Gastrocnemius medialis (tissue), 4 donors: ENCODE measurements around the gene DMWD.
"Not testable (repeated sequence)": the region's sequence is repeated elsewhere in the genome, so short reads cannot be mapped to it uniquely, and the experiment has no call there.

Experiments used
- POLR2A ChIP-seq, 2 donors: fragments of 450-650 bp; IDR thresholded peaks; one replicate each; pipeline ENCODE4 v1.6.1; 2017; ENCODE audit warnings: antibody characterized with exemption in 2 of 2, mild to moderate bottlenecking in 2 of 2, moderate library complexity in 2 of 2
- TF ChIP-seq, protein P1 (sequence below), 5 experiments: fragments of 450-650 bp in 3 of 5; fragments of 200-600 bp in 2 of 5; sonication (generic) in 2 of 5; IDR thresholded peaks in 4 of 5; conservative IDR thresholded peaks in 1 of 5; 1 replicate in 4 of 5; 2 replicates in 1 of 5; pipeline ENCODE4 v1.5.1; 2016 to 2019; ENCODE audit warnings: antibody characterized with exemption in 5 of 5, mild to moderate bottlenecking in 3 of 5, moderate library complexity in 3 of 5

DNA sequence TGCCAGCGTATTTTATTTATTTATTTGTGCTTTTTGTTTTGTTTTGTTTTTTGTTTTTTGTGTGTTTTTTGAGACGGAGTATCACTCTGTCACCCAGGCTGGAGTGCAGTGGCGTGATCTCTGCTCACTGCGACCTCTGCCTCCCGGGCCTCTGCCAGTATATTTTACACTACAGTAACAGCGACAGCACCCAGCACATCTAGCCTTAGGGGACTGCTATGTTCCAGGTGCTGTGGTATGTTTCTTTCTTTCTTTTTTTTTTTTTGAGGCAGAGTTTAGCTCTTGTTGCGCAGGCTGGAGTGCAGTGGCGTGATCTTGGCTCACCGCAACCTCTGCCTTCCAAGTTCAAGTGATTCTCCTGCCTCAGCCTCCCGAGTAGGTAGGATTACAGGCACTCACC lies 41.2 kb downstream of the DMWD start:
- TF ChIP-seq, protein P1, sequence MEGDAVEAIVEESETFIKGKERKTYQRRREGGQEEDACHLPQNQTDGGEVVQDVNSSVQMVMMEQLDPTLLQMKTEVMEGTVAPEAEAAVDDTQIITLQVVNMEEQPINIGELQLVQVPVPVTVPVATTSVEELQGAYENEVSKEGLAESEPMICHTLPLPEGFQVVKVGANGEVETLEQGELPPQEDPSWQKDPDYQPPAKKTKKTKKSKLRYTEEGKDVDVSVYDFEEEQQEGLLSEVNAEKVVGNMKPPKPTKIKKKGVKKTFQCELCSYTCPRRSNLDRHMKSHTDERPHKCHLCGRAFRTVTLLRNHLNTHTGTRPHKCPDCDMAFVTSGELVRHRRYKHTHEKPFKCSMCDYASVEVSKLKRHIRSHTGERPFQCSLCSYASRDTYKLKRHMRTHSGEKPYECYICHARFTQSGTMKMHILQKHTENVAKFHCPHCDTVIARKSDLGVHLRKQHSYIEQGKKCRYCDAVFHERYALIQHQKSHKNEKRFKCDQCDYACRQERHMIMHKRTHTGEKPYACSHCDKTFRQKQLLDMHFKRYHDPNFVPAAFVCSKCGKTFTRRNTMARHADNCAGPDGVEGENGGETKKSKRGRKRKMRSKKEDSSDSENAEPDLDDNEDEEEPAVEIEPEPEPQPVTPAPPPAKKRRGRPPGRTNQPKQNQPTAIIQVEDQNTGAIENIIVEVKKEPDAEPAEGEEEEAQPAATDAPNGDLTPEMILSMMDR (IDR thresholded peaks at IDR 0.05 in 4 of 5, conservative IDR thresholded peaks at IDR 0.05 in 1 of 5): not testable (repeated sequence)
- not testable (repeated sequence) for TF ChIP-seq POLR2A (IDR thresholded peaks at IDR 0.05)
